NCI-H2081 treated with DMSO at 0.1 percent for 48 hours (cell line): ENCODE data around the gene D2HGDH.
"Not testable (repeated sequence)": the region's sequence is repeated elsewhere in the genome, so short reads cannot be mapped to it uniquely, and the experiment has no call there.

Experiments
- DNase-seq: peaks from one replicate; lab custom pipeline; 2025; lab: John Stamatoyannopoulos, UW

Gene D2HGDH

GRCh38 chr2:241748468-241749256 is 14.2 kb downstream of the D2HGDH start:
- no peak for DNase-seq

- DNase-seq = no peak
Observed at GRCh38 chr2:241750076-241750840, 15.8 kb downstream of the D2HGDH start.

- DNase-seq = no peak
Observed at GRCh38 chr2:241751152-241751551, 16.7 kb downstream of the D2HGDH start.

- DNase-seq = no peak
Observed at GRCh38 chr2:241751776-241752175, 17.3 kb downstream of the D2HGDH start.

- DNase-seq = no peak
Observed at GRCh38 chr2:241752253-241752652, 17.8 kb downstream of the D2HGDH start.

DNA sequence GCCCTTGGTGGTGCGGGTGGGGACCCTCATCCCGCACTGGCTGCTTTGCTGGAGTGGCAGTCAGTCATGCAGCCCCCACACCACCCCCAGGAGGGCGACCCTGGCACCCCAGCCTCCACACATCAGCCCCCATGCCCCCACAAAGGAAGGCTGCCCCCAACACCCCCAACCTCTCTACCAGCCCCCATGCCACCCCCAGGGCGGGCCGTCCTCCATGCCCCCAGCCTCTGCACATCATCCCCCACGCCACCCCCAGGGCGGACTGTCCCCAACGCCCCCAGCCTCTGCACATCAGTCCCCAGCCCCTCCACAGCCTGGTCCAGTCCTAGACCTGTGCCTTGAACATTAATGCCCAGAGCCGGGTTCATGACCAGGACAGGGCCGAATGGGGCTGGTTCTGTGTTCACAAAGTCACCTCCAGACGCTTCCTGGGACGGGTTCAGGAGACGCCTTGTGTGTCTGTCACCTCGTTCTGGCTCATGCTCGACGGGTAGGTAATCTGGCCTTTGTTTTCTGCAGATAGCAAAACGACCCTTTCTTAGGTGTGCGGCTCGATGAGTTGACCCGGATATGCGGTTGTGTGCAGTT is 18.4 kb downstream of the D2HGDH start:
- DNase-seq = no peak

DNA sequence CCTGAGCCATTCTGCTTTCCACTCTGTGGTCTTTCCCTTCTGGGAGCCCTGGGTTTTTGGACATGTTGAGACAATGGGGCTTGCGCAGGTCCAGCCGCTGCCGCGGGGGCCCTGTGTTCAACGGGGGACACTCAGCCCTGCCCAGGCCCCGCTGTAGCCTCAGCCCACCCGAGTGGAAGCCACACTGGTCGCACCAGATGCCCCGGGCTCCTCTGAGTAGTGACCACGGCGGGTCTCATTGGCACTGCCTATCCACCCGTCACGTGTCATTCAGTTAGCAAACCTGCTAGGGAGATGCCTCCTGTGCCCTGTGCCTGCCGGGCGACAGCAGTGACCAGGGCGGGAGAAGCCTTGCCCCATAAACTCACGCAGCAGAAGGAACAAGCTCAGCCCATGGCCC is 19.1 kb downstream of the D2HGDH start:
- DNase-seq = no peak

- DNase-seq = no peak
Observed at GRCh38 chr2:241754042-241754441, 19.6 kb downstream of the D2HGDH start.

DNA sequence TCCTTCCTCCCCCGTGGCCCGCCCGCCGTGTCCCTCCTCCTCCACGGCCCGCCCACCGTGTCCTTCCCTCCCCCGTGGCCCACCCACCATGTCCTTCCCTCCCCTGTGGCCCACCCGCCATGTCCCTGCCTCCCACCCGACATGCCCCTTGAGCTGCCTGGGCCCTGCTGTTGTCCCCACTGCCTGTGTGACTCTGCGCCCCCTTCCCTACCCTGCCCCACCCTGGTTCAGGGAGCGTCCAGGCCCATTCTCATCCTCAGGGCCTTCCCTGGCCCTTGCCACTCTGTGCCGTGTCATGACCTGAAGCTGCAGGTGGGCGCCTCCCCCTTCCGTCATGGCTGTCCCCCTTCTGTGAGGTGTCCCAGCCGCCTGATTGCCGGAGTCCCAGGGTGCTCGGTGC is 20.7 kb downstream of the D2HGDH start:
- DNase-seq = no peak

DNA sequence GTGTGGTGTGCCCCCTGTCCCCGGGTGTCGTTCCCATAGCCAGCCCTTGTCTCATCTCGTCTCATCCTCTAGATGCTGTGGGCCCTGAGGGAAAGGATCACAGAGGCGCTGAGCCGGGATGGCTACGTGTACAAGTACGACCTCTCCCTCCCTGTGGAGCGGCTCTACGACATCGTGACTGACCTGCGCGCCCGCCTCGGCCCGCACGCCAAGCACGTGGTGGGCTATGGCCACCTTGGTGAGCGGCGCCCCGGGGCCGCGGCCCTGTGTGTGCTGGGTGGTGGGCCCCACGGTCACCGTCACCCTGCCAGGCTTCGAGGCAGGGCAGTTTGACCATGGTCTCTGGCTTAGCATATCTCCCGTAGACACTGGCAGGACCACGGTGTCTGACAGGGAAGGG is 21.3 kb downstream of the D2HGDH start:
- no peak for DNase-seq

DNA sequence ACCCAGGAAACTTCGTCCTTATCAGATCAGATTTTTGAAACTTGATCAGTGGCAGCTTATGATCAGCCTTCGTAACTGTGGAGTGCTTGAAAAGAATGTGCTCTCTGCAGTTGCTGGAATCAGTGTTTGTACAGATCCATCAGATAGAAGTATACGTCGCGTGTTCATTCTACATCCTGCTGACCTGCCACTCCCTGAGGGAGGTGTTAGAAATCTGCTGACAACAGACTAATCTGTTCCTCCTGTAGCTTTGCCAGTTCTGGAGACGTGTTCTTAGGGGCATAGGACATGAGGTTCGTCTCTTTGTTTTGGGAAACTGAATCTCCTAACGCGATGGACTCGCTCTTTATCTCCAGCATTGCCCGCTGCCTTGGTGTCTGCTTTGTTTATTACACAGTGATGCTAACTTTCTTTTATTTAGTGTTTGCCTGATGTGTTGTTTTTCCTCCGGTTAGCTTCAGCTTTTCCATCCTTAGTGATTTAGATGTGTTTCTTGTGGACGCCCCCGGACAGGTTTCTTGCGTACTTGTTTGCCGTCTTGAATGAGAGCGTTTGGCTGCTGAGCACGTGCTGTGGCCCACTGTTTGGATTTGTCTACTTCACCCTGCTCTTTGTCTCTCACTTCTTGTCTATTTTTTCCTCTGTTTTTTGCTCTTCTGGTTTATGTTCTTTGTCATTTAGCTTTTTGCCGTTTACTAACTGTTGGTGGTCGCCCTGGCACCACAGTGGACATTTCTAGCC is 24.8 kb downstream of the D2HGDH start:
- DNase-seq = no peak

DNA sequence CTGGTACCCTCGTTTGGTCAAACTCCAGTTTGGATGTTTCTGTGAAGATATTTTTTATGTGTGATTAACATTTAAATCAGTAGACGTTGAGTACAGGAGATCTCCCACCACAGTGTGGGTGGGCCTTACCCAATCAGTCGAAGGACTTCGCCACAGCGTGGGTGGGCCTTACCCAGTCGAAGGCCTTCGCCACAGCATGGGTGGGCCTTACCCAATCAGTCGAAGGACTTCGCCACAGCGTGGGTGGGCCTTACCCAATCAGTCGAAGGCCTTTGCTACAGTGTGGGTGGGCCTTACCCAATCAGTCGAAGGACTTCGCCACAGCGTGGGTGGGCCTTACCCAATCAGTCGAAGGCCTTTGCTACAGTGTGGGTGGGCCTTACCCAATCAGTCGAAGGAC is 25.5 kb downstream of the D2HGDH start:
- not testable (repeated sequence) for DNase-seq

- no peak for DNase-seq
Observed at GRCh38 chr2:241760301-241760771, 25.9 kb downstream of the D2HGDH start.

DNA sequence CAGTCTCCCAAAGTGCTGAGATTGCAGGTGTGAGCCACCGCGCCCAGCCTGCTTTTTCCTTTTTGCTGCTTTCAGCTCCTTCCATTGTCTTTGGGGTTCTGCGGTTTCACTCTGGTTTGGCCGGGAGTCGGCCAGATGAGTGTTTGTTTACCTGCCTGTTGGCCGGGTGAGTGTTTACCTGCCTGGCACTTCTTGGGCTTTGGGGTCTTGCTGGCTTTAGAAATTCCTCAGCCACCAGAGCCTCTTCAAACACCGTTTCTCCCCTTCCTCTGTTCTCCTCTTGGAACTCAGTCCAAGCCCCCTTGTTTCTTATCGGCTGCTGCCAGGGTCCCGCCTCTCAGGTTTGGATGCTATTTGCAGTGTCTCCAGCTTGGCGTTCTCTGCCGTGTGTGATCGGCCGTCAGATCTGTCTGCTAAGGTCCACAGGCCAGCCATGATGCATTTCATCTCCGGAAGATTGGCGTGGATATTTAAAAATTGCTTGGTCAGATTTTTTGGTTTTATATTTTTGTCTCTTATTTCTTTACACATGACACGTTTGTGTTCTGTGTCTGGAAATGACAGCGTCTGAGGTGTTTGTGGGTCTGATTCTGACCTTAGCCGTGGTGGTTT is 28.0 kb downstream of the D2HGDH start:
- DNase-seq = no peak

- no peak for DNase-seq
Observed at GRCh38 chr2:241762933-241763369, 28.5 kb downstream of the D2HGDH start.

- DNase-seq = no peak
Observed at GRCh38 chr2:241763551-241764274, 29.3 kb downstream of the D2HGDH start.

DNA sequence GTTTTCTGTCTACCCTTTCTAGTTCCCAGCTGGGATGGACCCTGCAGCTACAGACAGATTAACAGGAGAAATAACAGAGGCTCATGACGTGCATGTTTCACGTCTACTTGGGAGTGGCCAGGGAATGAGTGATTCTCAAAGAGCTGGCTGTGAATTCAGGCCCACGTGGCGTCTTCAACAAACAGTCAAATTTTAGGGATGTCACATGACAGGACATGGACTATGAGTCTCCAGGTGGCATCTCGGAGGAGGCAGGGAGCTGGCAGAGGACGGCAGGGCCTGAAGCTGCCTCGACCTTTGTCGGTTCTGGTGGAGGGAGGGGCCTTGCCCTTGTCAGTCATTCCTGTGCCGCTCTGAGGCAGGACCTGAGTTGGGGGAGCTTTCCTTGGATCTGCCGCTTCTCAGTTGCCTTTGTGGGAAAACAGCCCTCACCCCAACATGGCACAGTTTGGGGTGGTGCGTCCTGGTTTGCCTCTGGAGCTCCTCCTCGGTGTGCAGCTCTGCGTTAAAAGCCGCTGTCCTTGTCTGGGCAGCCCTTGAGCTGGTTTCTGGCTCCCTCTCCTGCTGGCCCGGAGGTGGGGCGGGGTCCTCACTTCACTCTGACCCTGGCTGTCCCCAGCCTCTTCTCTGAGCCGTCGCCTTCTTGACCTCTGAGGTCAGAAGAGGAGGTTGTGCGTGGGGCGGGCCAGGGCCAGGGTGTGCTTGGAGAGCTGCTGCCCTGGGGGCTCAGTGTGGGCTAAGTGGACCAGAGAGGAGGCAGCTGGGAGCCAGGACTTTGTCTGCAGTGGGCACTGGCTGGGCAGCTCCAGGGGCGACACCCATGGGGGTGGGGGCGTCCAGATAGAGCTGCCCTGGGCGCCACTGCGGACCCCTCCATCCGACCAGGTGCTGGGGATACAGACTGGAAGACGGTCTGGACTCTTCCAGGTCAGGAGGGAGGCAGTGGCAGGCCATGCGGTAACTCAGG is 30.1 kb downstream of the D2HGDH start:
- no peak for DNase-seq

DNA sequence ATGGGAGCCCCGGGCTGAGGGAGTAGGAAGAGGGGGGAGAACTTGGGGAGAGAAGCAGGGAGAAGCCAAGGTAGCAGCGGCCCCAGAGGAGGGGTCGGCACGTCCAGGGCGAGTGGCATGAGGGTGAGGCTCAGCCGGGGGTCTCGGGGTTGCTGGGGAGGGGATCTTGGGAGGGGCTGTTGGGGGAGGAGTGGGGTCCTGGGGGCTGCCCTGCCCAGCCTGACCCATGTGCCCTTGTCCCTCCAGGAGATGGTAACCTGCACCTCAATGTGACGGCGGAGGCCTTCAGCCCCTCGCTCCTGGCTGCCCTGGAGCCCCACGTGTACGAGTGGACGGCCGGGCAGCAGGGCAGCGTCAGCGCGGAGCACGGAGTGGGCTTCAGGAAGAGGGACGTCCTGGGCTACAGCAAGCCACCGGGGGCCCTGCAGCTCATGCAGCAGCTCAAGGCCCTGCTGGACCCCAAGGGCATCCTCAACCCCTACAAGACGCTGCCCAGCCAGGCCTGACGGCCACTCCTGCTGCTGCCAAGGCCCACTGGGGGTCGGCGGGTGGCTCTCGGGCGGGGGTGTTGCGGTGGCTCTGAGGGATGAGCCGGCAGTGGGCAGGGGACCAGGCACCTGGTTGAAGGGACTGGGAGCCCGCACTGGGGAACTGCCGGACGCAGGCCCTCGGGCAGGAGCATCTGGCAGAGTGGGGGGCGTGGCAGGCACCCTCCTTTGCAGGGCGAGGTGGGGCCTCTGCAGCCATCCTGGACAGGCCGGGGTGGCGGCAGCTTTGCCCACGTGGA is 33.2 kb downstream of the D2HGDH start:
- no peak for DNase-seq

DNA sequence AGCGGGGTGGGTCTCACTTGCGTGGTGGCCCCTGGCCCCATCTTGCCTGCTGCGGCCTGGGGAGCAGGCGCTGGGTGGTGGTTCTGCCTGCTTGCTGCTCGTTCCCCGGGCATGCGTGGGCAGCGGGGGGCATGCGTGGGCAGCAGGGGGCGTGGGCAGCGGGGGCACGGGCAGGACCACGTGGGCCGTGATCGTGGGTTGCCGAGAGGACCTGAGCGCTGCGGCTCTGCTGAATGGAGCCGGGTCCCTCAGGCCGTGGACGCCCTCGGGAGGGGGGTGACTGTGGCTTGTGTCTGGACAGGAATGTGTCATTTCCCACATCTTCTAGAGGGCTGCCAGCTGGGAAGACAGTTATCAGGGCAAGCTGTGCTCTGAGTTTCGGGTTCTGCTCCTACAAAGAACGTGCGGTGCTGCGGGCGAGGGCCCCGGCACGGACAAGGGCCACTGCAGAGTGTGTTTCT is 33.9 kb downstream of the D2HGDH start:
- DNase-seq = no peak
